HG02763 (cell line): ENCODE data around the gene CTNNA1.

Experiments used
- ATAC-seq: cut with Tn5 transposase; IDR thresholded peaks from one replicate; pipeline ENCODE4 v1.9.1; 2021; ENCODE audit warnings: mild to moderate bottlenecking, moderate library complexity; ENCODE audit not compliant: unreplicated experiment

CTNNA1 gene

GRCh38 chr5:138925090-138925635, 171.9 kb downstream of the CTNNA1 start:
- no peak for ATAC-seq

GRCh38 chr5:138926257-138926656, 173.0 kb downstream of the CTNNA1 start:
- ATAC-seq, result no peak

GRCh38 chr5:138926688-138927448, 173.6 kb downstream of the CTNNA1 start:
- no peak for ATAC-seq

- ATAC-seq, result no peak
These were observed 174.3 kb downstream of the CTNNA1 start for GRCh38 chr5:138927544-138927943.

- ATAC-seq, result no peak
These were observed 174.8 kb downstream of the CTNNA1 start for GRCh38 chr5:138927979-138928378.

- no peak for ATAC-seq
These were observed 176.3 kb downstream of the CTNNA1 start for GRCh38 chr5:138929571-138929955.

- ATAC-seq, result no peak
These were observed 177.3 kb downstream of the CTNNA1 start for GRCh38 chr5:138930371-138931097.

- ATAC-seq, result no peak
These were observed 179.1 kb downstream of the CTNNA1 start for GRCh38 chr5:138932171-138932810.

- ATAC-seq, result no peak
These were observed 180.5 kb downstream of the CTNNA1 start for GRCh38 chr5:138933522-138934290.

GRCh38 chr5:138934971-138935370, 181.7 kb downstream of the CTNNA1 start:
- ATAC-seq, result no peak

- ATAC-seq, result no peak
These were observed 182.2 kb downstream of the CTNNA1 start for GRCh38 chr5:138935466-138935865.

GRCh38 chr5:138936225-138936967, 183.2 kb downstream of the CTNNA1 start:
- no peak for ATAC-seq

- ATAC-seq, result no peak
These were observed 183.7 kb downstream of the CTNNA1 start for GRCh38 chr5:138936968-138937345.

GRCh38 chr5:138937392-138938387, 184.5 kb downstream of the CTNNA1 start:
- ATAC-seq, result no peak

GRCh38 chr5:138938526-138938925, 185.3 kb downstream of the CTNNA1 start:
- ATAC-seq, result no peak

GRCh38 chr5:138942066-138942465, 188.8 kb downstream of the CTNNA1 start:
- no peak for ATAC-seq

- ATAC-seq, result no peak
These were observed 189.6 kb downstream of the CTNNA1 start for GRCh38 chr5:138942861-138943260.

- ATAC-seq, result no peak
These were observed 190.5 kb downstream of the CTNNA1 start for GRCh38 chr5:138943599-138944173.
